Measurements from ENCODE around the gene MLKL.

- TF ChIP-seq POLR2A (IDR thresholded peaks at IDR 0.05) (no peak), CTCF (IDR thresholded peaks at IDR 0.05) (no peak)
These were observed 34.6 kb downstream of the MLKL start for GRCh38 chr16:74666010-74666421.

Data from ovary (tissue), 3 donors.